IPS DF 4.7 (cell line): ENCODE measurements around the gene DENND1A.

Experiments used
- DNase-seq: peaks from one replicate; pipeline ENCODE4 v3.0.0-alpha.2; 2013; ENCODE audit warnings: low spot score; ENCODE audit errors: extremely low read depth

DENND1A gene

DNA sequence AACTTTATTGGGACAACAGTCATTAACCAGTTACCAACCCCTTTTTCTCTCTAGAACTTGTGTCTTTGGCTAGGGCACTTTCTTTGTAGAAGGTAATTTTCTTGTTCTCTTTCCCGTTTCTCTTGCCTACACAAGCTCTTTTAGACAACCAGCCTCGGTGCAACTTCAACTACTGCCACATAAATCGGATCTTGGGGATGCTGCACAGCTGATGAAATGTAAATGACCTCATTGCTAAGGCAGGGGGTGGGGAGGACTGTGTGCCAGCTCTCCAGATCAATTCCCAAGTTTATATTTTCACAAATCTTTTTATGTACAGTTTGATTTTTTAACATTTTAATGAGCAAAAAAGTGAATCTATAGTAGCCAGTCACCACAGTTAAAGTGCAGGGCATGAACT is 157.6 kb downstream of the DENND1A start:
- DNase-seq: no peak

DNA sequence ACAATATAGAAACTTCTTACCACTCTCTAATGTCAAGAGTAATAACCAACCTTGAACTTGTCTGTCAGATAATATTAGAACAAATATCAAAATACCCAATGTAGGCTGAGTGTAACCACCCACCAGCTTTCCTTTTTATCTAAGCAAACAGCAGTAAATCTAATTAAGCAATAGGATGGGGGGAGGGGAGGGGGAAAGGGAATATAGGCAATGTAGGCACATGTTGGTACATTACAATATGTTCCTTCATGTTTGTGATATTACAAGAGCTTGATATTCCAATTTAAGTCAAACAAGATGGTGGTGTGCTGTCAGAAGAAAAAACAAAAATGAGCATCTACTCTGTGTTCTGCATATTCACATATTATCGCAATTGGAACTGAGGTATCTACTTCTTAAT is 158.2 kb downstream of the DENND1A start:
- DNase-seq: no peak

GRCh38 chr9:123769719-123770118 is 160.2 kb downstream of the DENND1A start:
- no peak for DNase-seq

DNA sequence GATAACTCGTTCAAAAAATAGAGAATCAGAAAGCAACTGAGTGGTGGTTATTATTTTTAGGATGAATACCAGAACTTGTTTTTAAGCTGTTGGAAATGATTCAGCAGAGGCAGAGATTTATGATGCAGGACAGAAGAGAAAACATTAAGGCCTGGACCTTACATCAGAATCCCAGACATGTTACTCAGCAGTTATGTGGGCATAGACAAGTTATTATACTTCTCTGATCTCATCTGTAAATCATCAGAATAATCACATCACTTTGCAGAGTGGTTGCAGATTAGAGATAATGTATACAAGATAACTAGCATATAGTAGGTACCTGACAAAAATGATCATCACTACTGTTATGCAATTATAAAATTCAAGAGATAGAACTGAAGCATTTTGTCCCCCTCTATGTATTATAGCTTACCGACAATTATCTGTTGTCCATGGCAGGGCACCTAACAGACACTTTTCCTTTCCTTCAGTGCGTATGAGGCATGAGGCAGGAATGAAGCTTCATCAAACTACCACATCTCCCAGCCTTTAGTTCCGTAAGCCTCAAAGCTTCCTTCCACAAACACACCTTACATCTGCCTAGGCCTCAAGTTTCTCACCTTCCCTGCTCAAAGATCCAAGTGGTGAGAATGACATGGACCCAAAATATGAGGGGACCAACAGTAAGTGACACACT is 165.9 kb downstream of the DENND1A start:
- no peak for DNase-seq

GRCh38 chr9:123761905-123762605 is 167.9 kb downstream of the DENND1A start:
- DNase-seq: no peak

DNA sequence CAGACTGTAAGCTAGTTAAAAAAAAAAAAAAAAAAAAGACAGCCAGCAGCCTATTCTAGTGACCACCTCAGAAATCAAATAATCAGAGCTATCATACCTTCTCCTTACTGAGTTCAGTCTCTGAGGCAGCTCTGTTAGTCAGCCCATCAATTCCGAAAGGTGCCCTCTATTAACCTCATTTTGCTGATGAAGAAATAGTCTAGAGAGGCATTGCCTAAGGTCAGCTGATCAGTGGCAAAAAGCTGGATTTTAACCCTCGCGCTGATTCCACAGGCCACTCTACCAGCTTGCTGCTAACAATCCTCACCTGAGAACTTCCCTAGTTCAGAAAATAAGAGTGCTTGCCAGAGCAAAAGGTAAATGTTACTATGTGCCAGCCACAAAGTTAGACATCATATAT is 172.0 kb downstream of the DENND1A start:
- DNase-seq: no peak

DNA sequence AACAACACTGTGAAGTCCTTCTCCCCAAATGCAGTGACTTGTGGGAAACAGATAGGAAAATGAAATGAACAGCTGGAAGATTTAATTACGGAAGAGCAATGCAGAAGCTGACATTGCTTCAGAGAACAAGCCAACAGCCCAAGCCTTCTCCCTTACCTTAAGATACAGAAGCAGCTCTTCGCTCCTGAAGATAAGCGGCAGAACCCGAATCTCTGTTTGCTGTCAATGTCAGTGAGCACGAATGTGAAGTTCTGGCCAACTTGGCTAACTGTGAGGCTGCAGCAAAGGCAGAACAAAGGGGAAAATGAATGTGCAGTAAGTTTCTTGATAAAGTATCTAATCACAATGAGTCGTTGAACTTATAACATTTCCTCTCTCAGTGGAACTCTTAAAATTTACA is 172.4 kb downstream of the DENND1A start:
- no peak for DNase-seq

GRCh38 chr9:123756484-123757106 is 173.3 kb downstream of the DENND1A start:
- no peak for DNase-seq

DNA sequence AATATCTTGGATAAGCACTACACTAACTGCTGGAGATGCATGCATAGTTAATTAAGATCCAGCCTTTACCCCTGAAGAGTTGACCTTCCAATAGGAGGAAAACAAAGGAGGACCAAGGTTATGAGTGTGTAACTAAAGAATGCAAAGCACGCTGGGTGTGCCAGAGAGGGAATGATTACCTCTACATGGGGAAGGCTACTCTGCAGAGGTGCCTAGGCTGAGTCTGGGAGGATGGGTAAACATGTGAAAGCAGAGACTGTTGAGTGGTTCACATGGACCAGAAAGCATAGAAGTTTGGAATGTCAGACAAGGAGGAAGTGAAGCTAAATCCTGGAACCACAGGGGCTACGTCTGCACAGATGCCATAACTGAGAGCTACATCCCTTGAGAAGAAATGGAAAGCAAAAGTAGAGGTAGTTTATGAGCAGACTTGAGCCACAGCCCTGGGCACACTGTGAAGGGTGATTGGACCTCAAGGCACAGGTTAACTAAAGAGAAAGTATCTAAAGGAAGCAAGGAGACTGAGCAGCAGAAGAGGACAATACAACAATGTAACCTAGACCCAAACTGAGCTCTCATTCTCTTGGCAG is 176.2 kb downstream of the DENND1A start:
- no peak for DNase-seq

- DNase-seq: no peak
Measured at GRCh38 chr9:123753016-123753415, 176.9 kb downstream of the DENND1A start.

DNA sequence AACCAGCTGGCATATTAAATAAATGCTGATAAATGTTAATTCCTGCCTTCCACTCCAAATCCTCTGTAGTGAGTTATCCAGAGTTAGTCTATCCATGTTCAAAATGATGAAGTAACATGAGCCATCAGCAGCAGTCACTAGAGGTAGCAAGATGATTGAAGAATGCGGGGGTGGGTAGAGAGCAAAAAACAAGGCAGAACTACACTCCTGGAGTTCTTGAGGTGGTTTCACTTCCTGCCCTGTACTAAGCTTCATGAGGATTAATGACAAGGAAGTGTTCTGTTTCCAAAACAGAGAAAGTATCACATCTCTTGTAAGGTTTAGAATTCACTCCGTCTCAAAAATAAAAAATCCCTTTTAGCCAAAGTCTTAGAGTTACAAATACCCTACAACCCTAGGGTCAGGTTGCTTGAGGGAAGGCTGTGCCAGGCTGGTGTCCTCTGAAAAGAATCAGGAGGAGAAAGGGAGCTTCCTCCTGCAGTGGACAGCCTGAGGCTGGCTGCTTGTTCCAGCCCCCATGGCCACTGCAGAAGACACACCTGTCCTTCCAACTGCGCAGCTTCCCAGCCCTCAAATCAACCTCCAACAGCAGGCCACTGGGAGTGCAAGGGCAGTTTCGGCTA is 180.2 kb downstream of the DENND1A start:
- no peak for DNase-seq

DNA sequence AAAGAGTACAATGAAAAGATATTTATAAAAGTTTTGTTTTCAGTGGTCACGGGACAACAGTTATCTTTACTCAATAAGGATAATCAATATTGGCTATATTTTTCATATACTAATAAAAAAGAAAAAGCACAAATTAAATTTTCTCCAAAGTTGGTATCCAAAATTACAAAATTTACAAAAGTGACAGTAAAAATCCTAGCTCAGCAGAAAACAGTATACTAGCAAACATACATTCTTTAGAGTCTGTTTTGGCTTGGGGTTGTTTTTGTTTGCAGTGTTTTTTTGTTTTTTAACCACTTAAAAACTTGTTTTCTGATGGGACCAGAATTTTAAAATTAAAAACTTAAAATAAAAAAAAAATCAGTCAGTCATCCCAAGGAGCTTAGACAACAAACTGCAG is 183.2 kb downstream of the DENND1A start:
- DNase-seq: no peak

DNA sequence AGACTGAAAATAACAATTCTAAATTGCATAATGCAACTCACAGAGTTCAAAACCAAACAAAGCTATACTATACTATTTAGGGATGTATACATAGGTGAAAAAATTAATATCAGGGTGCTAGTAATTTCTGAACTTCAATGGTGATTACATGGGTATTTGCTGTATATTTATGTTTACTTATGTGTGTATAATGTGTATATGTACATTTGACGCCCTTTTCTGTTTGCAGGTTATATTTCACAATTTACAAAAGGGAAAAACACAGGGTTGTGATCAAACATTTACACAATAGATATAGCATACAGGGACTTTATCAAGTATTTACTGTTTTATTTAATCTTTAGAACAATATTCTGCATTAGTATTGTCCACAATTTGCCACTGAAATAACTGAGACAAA is 184.0 kb downstream of the DENND1A start:
- DNase-seq: no peak

DNA sequence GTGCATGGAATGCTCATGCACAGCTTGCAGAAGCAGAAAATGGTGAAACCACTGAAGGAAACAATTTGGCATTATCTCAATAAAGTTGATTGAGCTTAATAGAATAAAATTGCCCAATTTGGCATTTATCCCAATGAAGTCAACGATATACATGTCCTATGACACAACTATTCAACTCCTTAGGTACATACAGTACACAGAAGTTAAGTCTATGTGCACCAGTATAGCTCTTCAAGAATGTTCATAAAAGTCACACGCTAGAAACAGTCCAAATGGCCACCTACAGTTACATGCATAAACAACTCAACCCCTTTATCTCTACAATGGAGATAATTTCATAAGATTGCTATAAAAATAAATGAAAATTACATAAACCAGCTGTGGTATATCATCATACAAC is 184.5 kb downstream of the DENND1A start:
- no peak for DNase-seq

GRCh38 chr9:123743737-123744136 is 186.2 kb downstream of the DENND1A start:
- DNase-seq: no peak

DNA sequence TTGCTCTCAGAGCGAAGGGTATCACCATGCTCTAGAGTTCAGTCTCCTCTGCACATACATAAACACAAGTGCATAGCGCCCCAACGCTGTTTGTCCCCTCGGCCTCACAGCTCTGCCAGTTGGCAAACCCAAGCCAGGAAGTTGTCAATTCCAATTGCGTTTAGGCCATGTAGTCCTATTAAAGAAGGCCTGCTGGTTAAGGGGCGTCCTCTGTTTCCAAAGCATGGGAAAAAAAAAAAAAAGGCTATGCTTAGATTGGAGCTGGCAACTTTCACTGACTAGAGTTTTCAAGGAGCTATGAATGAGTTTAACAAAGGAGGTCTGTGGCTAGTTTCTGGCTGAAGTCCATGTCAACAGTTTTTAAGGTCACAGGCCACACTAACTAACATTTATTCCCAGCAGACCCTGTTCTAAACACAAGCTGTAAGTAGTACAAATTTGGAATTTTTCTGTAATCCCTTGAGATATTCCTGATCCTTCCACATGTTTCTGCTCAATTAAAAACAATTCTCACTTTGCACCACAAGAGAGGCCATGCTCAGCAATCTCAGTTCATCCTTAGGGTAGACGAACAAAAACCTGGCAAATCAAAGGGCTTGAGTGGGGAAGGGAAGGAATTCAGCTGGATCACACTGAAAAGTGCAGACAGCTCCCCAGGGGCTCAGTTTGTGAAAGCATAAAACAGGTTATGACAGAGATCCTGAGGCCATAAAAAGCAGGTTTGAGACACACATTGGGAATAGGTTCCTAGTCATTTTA is 187.7 kb downstream of the DENND1A start:
- DNase-seq: no peak

DNA sequence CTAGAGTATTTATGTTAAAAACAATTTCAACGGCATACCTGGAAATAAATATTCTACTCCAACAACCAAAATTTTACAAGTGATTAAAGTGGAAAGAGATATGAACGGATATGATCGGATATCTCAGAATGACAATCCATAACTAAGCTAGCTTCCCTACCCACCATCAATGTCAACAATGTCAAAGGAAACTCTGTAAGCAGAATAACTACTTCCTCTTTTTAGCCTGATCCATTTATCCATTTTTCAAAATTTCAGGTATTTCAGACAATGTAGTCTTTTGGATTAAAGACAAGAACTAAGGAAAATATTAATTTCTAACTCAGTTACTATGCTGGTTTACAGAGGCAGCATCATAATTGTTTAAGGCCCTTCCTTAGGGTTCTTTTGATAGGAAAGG is 188.7 kb downstream of the DENND1A start:
- no peak for DNase-seq

DNA sequence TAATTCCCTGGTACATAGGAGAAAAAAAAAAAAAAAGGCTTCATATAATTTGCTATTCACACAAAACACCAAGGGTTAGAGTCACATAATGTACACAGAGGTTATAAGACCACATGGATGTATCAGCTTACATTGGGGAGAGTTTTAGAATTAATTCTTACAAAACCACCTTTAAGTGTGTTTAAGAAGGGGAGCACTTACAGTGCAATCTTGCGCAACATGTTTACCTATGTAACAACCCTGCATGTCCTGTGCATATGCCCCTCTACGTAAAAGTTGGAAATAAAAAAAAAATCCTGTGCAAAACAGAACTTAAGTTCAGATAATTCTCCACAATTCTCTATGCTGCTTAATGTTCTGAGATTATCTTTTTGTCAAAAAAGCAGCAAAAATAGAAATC is 190.0 kb downstream of the DENND1A start:
- no peak for DNase-seq

DNA sequence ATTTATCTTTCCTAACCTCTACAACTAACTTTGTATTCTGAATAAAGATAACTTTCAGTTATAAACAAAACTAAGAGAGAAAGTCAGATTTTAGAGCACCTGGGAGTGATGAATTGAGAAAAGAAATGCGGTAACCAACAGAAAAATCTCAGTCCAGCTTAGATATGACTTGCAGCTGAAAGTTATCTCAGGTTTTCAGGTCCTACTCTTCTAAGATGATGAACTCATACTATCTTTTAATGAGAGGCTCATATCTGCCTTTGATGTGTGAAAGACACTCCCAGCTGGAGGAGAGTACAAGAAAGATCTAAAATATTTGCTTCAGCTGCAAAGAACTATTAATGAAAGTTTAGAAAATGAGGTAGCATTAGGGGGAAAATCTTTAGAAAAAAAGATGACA is 190.5 kb downstream of the DENND1A start:
- DNase-seq: no peak

DNA sequence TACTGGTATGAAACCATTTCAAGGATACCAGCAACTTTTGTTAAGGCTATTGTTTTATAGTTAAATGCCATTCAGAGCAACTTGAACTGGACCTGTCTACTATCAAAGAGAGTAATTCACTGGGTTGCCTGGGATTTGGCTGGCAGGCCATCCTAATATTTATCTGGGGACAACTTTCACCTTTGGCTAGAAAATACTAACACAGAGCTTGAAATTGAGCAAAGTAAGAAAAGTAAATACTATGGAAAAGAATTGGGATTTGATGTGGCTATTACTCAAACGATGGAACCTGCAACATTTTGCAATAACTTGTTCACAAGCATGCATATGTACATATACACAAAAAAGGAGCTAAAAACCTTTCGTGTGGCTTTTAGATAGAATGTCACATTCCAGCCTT is 191.3 kb downstream of the DENND1A start:
- DNase-seq: no peak

DNA sequence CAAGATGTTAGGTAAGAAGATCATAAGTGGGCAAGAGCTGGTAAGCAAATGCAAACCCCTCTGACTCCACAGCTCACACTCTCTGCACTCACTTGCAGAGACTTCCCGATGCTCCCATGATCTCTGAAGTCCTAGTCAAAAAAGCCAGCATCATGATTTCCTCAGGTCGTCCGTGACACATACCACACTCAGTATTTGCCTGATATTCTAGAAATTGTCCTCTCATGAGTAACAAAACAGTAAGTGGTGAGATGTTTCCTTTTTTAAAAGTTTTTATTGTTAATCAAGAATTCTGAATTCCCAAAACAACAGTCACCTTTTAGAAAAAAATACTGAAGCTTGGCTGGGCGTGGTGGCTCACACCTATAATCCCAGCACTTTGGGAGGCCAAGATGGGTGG is 194.6 kb downstream of the DENND1A start:
- no peak for DNase-seq
